AG04449 (cell line): ENCODE data around the gene SHFL.
A peak's percentile ranks its signal among the peaks of the same experiment; 100 is the strongest.

Experiments
- CTCF ChIA-PET: fragments of 350-600 bp; formaldehyde crosslinking; extraction: SDS; loops from one replicate; lab custom pipeline; 2021; ENCODE audit warnings: antibody characterized with exemption; lab: Yijun Ruan, JAX
- POLR2A ChIA-PET: fragments of 400-600, 350-600 bp; formaldehyde crosslinking; extraction: SDS; loops from one replicate; lab custom pipeline; 2020; ENCODE audit warnings: antibody characterized with exemption, inconsistent platforms; lab: Yijun Ruan, JAX
- DNase-seq: peaks from one replicate; pipeline ENCODE4 v3.0.0-alpha.2; 2010; ENCODE audit warnings: low read depth, low spot score
- H3K4me3 ChIP-seq: 2 replicates; pipeline ENCODE4 v1.5.1; 2011; ENCODE audit warnings: low read depth, mild to moderate bottlenecking, control low read depth, low read length
- CTCF ChIP-seq: IDR thresholded peaks from one replicate; pipeline ENCODE4 v1.5.1; 2011; ENCODE audit warnings: mild to moderate bottlenecking, moderate library complexity, low read length, control low read depth, inconsistent platforms; ENCODE audit not compliant: insufficient read depth; ENCODE audit errors: missing control alignments

SHFL gene

GRCh38 chr19:10116085-10116865, 30.2 kb downstream of the SHFL start:
- no peak for DNase-seq
- H3K4me3 ChIP-seq: no peak overlapping the region
- ChIA-PET CTCF (interaction anchor here (2.5 to 7.6 kb wide), 4 partner anchors 8 to 185 kb away, joined by 12 to 93 read pairs (median 34); partner anchors contain the start of gene PPAN), POLR2A (interaction anchor here (1.0 to 4.4 kb wide), 2 partner anchors 9 to 134 kb away, joined by 3 to 34 read pairs; partner anchors contain the start of gene PPAN)
- TF ChIP-seq CTCF: no peak

GRCh38 chr19:10116866-10117616, 30.9 kb downstream of the SHFL start:
- ChIA-PET CTCF (interaction anchor here (0.6 to 7.6 kb wide), 6 partner anchors 9 to 186 kb away, joined by 3 to 93 read pairs (median 12); partner anchors contain the start of gene PPAN), POLR2A (interaction anchor here (0.6 to 4.4 kb wide), 3 partner anchors 10 to 217 kb away, joined by 3 to 34 read pairs (median 3); partner anchors contain the start of gene PPAN)
- no peak for DNase-seq
- TF ChIP-seq CTCF: no peak
- H3K4me3 ChIP-seq: no peak overlapping the region

GRCh38 chr19:10118960-10119359, 32.8 kb downstream of the SHFL start:
- DNase-seq: no peak
- CTCF ChIA-PET: interaction anchor here (0.8 to 7.6 kb wide), 8 partner anchors 8 to 270 kb away, joined by 3 to 93 read pairs (median 12); partner anchors contain the start of genes MRPL4 and PPAN
- TF ChIP-seq CTCF: no peak
- peak overlapping the region; percentile 96 for H3K4me3 ChIP-seq
- POLR2A ChIA-PET: interaction anchor here (1.3 kb wide), 1 partner anchor 13 kb away, joined by 5 read pairs; the partner anchor contains the start of gene PPAN

- ChIA-PET POLR2A (interaction anchor here (0.6 to 1.3 kb wide), 3 partner anchors 11 to 112 kb away, joined by 3 to 4 read pairs (median 3); no protein-coding TSS in a partner anchor), CTCF (interaction anchor here (1.0 to 7.0 kb wide), 16 partner anchors 8 to 295 kb away, joined by 3 to 93 read pairs (median 4); partner anchors contain the start of genes CDC37, MRPL4, P2RY11 and PPAN)
- DNase-seq: peak; percentile 55
- no peak for TF ChIP-seq CTCF
- no peak overlapping the region; the same call in 1 of the 2 replicates for H3K4me3 ChIP-seq
Observed at GRCh38 chr19:10120538-10121189, 34.5 kb downstream of the SHFL start.

GRCh38 chr19:10122045-10122444, 35.9 kb downstream of the SHFL start:
- ChIA-PET POLR2A (no interaction called here), CTCF (interaction anchor here (0.6 to 7.0 kb wide), 9 partner anchors 9 to 200 kb away, joined by 3 to 93 read pairs (median 10); partner anchors contain the start of genes MRPL4, P2RY11 and PPAN)
- no peak overlapping the region for H3K4me3 ChIP-seq
- no peak for DNase-seq
- no peak for TF ChIP-seq CTCF
